ENCODE results near the gene ICE1. TPM values are rescaled to one million over a fixed set of nuclear protein-coding genes. Genes with fewer than 3 reads are reported as not detected.

ICE1 gene, protein sequence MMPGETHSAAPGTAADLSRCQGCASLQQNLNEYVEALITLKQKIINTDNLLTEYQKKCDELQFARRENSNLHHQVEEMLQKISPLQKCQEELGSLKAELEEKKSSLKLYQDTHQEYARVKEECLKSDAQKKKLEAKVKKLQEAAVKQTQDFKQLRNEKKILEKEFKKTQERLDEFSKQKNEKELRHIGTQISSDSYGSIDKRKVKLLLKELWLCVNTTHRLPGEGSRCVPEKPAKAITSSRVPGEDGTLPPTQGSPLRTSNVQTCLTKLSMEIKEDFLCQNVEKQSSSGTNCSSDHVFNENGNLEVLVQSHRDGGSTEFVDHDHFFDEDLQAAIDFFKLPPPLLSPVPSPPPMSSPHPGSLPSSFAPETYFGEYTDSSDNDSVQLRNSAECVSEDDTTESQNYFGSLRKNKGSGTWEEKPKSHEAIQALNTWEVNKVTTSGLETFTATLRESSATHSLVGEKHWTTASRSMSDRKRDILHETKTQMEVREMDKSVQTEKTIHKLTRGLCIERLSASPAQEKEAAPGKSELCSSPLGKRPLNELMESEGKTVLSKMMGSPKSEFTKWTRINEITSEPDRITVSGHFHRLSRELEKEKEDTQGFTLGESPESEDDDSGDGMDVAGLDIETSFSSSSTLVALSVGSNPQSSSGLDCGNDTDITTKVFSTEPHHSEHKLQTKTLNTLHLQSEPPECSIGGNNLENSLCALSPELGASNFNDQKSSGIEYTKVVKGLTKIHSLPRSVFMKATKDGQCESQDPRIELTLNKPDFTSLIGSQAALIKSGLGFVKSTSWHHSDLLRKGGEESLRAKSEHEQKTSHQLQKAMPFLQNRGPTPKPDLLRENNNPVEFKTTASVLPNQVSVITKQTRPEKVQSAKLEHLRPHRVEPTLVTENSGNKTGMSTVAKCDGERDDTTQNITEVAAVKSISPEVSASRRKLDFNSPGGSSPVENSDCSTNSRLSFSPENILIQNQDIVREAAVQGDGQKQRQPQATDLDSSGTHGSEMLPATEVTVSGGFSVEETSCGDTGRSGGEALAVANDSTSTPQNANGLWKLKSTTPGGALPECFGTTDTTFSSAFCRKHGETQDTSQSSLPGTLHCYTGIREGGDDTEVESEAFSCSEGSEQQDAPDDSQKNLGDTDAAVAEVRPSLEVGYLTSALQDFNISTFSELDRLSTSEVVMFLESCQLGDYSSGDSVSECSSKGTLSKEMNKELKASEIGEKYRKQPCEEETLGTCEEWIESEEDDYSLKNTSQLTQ (N-terminal part only)
- polyA plus RNA-seq (2013): 15.4 and 15.9 TPM in 2 replicates

DNA sequence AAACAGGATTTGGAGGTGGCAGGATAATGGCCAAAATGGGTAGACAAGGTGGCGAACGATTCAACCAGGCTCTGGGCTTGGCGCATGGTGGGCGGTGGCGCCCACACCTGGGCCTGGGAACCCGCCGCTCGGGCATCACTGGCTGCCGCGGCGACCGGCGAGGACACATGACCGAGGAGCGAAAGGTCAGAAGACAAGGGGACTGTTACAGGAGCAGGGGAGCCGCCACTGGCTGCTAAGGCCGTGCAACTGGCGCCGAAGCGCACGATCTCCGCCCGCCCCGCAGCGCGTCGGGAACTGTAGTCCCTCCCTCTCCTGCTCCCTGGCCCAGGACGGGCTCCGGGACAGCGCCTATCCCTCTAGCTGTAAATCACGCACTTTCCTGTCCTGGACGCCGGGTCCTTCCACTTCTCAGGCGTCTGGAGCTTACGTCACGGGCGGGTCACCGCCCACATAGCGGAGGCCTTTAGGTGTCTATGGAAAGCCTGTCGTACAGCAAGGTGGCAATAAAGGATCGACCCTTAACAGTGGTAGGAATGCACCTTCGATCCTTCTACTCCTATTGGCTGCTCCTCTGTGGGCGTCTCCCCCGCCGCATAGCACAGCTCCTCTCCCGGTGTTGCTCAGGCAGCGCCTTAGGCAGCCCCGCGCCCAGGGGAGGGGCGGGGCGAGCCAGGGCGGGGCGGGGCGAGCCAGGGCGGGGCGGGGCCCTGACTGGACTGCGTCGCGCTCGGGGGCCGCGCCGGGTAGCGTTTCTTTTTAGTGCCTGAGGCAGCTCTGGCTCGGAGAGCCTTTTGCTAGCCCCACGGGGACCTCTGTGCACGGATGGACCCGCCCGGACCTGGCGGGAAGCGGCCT lies at the start of gene ICE1:
ICE1 (plus strand) TSS at position 717 of the 858 bp plus-strand sequence. CDS start 239 bp downstream, outside the sequence.
- peak within 1 kb of the TSS; percentile 47 for H2BK120ac ChIP-seq (ENCODE audit: insufficient read depth, low read length, poor library complexity)
- H4K12ac ChIP-seq (ENCODE audit: low read depth, low read length): peak within 1 kb of the TSS; percentile 79
- no peaks in the 10 kb centered on the region for H3K27me3 ChIP-seq (ENCODE audit: insufficient read depth, low read length)
- peak within 1 kb of the TSS; percentile 95 for H3K4me3 ChIP-seq (ENCODE audit: low read depth, low read length)
- H2AK5ac ChIP-seq (ENCODE audit: low read length): peak within 1 kb of the TSS; percentile 90
- no peaks in the 10 kb centered on the region for H3K9me3 ChIP-seq (ENCODE audit: insufficient read depth, low read depth, low read length)
- peak within 1 kb of the TSS; percentile 77 for H2AFZ ChIP-seq (ENCODE audit: insufficient read depth, low read length, poor library complexity)
- H3K18ac ChIP-seq (ENCODE audit: low read length): peak within 1 kb of the TSS; percentile 63
- H3K4me1 ChIP-seq (ENCODE audit: control insufficient read depth in 1 of 2, insufficient read depth in 2 of 2, low read length in 2 of 2): peaks cover 5 to 8% of the 10 kb centered on the region in 2 experiments
- peak within 1 kb of the TSS; percentile 99 for H3K4ac ChIP-seq (ENCODE audit: low read depth, low read length)
- peak within 1 kb of the TSS; percentile 33 for H2BK12ac ChIP-seq (ENCODE audit: low read length)
- peaks cover 14% of the 10 kb centered on the region for H3K79me2 ChIP-seq (ENCODE audit: control insufficient read depth, insufficient read depth, low read length, poor library complexity)
- peak within 1 kb of the TSS; percentile 84 for H3K9ac ChIP-seq (ENCODE audit: low read length)
- H4K8ac ChIP-seq (ENCODE audit: low read depth, low read length): peak within 1 kb of the TSS; percentile 89
- peak within 1 kb of the TSS; percentile 90 for H2BK5ac ChIP-seq (ENCODE audit: low read depth, low read length, poor library complexity)
- peak; percentile 95 to 99 for DNase-seq
- peaks cover 10% of the 10 kb centered on the region for H3K79me1 ChIP-seq (ENCODE audit: low read length)
- no peak within 1 kb of the TSS for H3K23ac ChIP-seq (ENCODE audit: low read length)
- H3K4me2 ChIP-seq (ENCODE audit: low read length): peak within 1 kb of the TSS; percentile 91
- WGBS (ENCODE audit: extremely low coverage, insufficient coverage, insufficient read length): no CpG with 5 or more reads among the region's 71 CpGs
- H3K27ac ChIP-seq (ENCODE audit: low read depth, low read length): peak within 1 kb of the TSS; percentile 92
- H3K36me3 ChIP-seq (ENCODE audit: control insufficient read depth in 1 of 2, insufficient read depth in 2 of 2, low read length in 2 of 2): no peaks in the 10 kb centered on the region
- peak within 1 kb of the TSS; percentile 58 for H4K91ac ChIP-seq (ENCODE audit: low read depth, low read length)
- peak within 1 kb of the TSS; percentile 72 for H3K14ac ChIP-seq (ENCODE audit: low read length)

DNA sequence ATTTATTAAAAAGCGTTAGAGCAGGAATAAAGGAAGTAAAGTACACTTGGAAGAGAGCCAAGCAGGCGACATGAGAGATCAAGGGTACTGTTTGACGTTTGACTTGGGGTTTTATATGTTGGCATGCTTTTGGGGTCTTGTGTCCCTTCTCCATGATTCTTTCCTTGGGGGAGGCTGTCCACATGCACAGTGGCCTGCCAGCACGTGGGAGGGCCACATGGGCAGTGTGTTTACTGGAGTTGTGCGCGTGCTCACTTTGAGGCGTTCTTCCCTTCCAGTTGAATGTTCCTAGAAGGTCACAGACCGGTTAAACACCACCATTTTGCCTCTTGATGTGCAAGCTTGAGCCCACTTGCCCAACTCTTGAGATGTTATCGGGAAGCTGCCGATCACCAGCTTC lies 49.5 kb upstream of the ICE1 start:
- Histone ChIP-seq H2AK5ac (ENCODE audit: low read length) (no peak overlapping the region), H3K4me2 (ENCODE audit: low read length) (no peak overlapping the region), H3K79me2 (ENCODE audit: control insufficient read depth, insufficient read depth, low read length, poor library complexity) (no peaks in the 10 kb centered on the region), H3K36me3 (ENCODE audit: control insufficient read depth in 1 of 2, insufficient read depth in 2 of 2, low read length in 2 of 2) (no peaks in the 10 kb centered on the region), H3K4me3 (ENCODE audit: low read depth, low read length) (no peak overlapping the region), H3K18ac (ENCODE audit: low read length) (no peak overlapping the region), H3K27ac (ENCODE audit: low read depth, low read length) (no peak overlapping the region), H2BK120ac (ENCODE audit: insufficient read depth, low read length, poor library complexity) (no peak overlapping the region), H3K23ac (ENCODE audit: low read length) (no peak overlapping the region), H4K8ac (ENCODE audit: low read depth, low read length) (no peak overlapping the region), H3K27me3 (ENCODE audit: insufficient read depth, low read length) (no peaks in the 10 kb centered on the region), H3K79me1 (ENCODE audit: low read length) (no peaks in the 10 kb centered on the region), H3K4ac (ENCODE audit: low read depth, low read length) (no peak overlapping the region), H2AFZ (ENCODE audit: insufficient read depth, low read length, poor library complexity) (no peak overlapping the region), H4K91ac (ENCODE audit: low read depth, low read length) (no peak overlapping the region), H4K12ac (ENCODE audit: low read depth, low read length) (no peak overlapping the region), H2BK12ac (ENCODE audit: low read length) (no peak overlapping the region), H3K9me3 (ENCODE audit: insufficient read depth, low read depth, low read length) (peaks cover 5% of the 10 kb centered on the region), H3K4me1 (ENCODE audit: control insufficient read depth in 1 of 2, insufficient read depth in 2 of 2, low read length in 2 of 2) (no peaks in the 10 kb centered on the region), H3K9ac (ENCODE audit: low read length) (no peak overlapping the region), H3K14ac (ENCODE audit: low read length) (no peak overlapping the region), H2BK5ac (ENCODE audit: low read depth, low read length, poor library complexity) (no peak overlapping the region)
- DNase-seq: no peak
- no CpG with 5 or more reads among the region's 10 CpGs for WGBS (ENCODE audit: extremely low coverage, insufficient coverage, insufficient read length)

DNA sequence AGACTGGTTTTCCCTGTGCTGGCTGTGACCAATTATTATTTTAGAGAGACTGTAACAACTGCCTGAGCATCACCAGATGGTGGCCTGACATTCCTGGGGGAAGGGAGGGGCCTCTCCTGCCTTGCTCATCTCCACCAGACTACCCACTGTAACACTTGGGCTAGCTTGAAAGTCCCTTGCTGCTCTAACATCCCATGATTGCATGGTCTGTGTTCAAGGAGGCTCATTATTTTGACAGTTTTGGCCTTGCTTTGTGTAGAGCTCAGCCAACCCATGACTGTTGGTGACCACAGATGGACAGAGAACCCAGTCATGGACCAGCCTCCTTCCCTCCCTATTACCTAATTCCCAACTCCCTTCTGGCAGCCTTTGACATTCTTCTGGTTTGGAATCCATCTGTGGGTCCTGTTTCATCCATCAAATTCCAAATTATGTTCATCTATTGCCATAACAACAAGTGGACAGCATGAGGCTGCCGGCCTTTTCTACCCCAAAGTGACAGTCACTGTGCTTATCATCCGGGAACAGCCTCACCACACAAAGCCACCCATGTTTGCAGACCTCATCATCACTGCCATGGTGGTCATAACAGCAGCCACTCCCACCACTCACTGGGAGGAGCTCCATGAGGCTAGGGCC lies 49.0 kb upstream of the ICE1 start:
- Histone ChIP-seq H3K23ac (ENCODE audit: low read length) (no peak overlapping the region), H2AK5ac (ENCODE audit: low read length) (no peak overlapping the region), H3K14ac (ENCODE audit: low read length) (no peak overlapping the region), H4K12ac (ENCODE audit: low read depth, low read length) (no peak overlapping the region), H2BK5ac (ENCODE audit: low read depth, low read length, poor library complexity) (no peak overlapping the region), H3K4me1 (ENCODE audit: control insufficient read depth in 1 of 2, insufficient read depth in 2 of 2, low read length in 2 of 2) (no peaks in the 10 kb centered on the region), H3K27me3 (ENCODE audit: insufficient read depth, low read length) (no peaks in the 10 kb centered on the region), H3K18ac (ENCODE audit: low read length) (no peak overlapping the region), H2AFZ (ENCODE audit: insufficient read depth, low read length, poor library complexity) (no peak overlapping the region), H3K27ac (ENCODE audit: low read depth, low read length) (no peak overlapping the region), H3K4ac (ENCODE audit: low read depth, low read length) (no peak overlapping the region), H3K36me3 (ENCODE audit: control insufficient read depth in 1 of 2, insufficient read depth in 2 of 2, low read length in 2 of 2) (no peaks in the 10 kb centered on the region), H4K91ac (ENCODE audit: low read depth, low read length) (no peak overlapping the region), H2BK12ac (ENCODE audit: low read length) (no peak overlapping the region), H3K9ac (ENCODE audit: low read length) (no peak overlapping the region), H4K8ac (ENCODE audit: low read depth, low read length) (no peak overlapping the region), H3K9me3 (ENCODE audit: insufficient read depth, low read depth, low read length) (peaks cover 5% of the 10 kb centered on the region), H3K79me1 (ENCODE audit: low read length) (no peaks in the 10 kb centered on the region), H3K79me2 (ENCODE audit: control insufficient read depth, insufficient read depth, low read length, poor library complexity) (no peaks in the 10 kb centered on the region), H2BK120ac (ENCODE audit: insufficient read depth, low read length, poor library complexity) (no peak overlapping the region), H3K4me2 (ENCODE audit: low read length) (no peak overlapping the region), H3K4me3 (ENCODE audit: low read depth, low read length) (no peak overlapping the region)
- DNase-seq: no peak
- WGBS (ENCODE audit: extremely low coverage, insufficient coverage, insufficient read length): no CpG with 5 or more reads among the region's 2 CpGs
